HCT116 (cell line): ENCODE results near the gene TMEM132C.

Source experiments
- CEBPB ChIP-seq: IDR thresholded peaks from 2 replicates; pipeline ENCODE4 v1.6.1; 2012; ENCODE audit warnings: low read depth
- CTCF ChIP-seq, 3 experiments: fragments of 200-600 bp in 1 of 3; sonication (generic) in 1 of 3; IDR thresholded peaks in 2 of 3; conservative IDR thresholded peaks in 1 of 3; 2 replicates each; pipeline ENCODE4 v1.5.1; 2012 to 2017; ENCODE audit warnings: low read depth in 2 of 3, low read length in 2 of 3, antibody characterized with exemption in 1 of 3, borderline replicate concordance in 1 of 3, control low read depth in 1 of 3, mild to moderate bottlenecking in 1 of 3, mixed read lengths in 1 of 3, mixed run types in 1 of 3, moderate library complexity in 1 of 3; ENCODE audit not compliant: insufficient read depth in 1 of 3
- ZNF274 ChIP-seq: fragments of 200-500 bp; sonication (Bioruptor generic); IDR thresholded peaks from 2 replicates; pipeline ENCODE4 v1.6.1; 2014; ENCODE audit warnings: mild to moderate bottlenecking, low read depth, low read length, inconsistent platforms

GRCh38 chr12:128338386-128339125 is 71.6 kb downstream of the TMEM132C start:
- no peak for TF ChIP-seq CTCF (IDR thresholded peaks at IDR 0.05 in 2 of 3, conservative IDR thresholded peaks at IDR 0.05 in 1 of 3; ENCODE audit: borderline replicate concordance in 1 of 3, insufficient read depth in 1 of 3, low read depth in 2 of 3, low read length in 2 of 3)
- no peak for TF ChIP-seq CEBPB
- TF ChIP-seq ZNF274 = no peak
